Endothelial cell of umbilical vein (primary cell): Measurements from ENCODE around the gene ASTE1. TPM values are rescaled to one million over a fixed set of nuclear protein-coding genes. Genes with fewer than 3 reads are reported as not detected.

Experiments
- BruUV-seq: library from RNA; stranded (reverse); fragments of 400-500 nt; replicated peaks from 2 replicates; lab custom pipeline; 2021; lab: Mats Ljungman, UMichigan
- CTCF ChIA-PET: fragments of 300-600, 350-600 bp; sonication (Branson Sonifier 250); formaldehyde crosslinking; loops from one replicate; lab custom pipeline; 2021; ENCODE audit warnings: antibody characterized with exemption, inconsistent platforms; lab: Charles Lee
- POLR2A ChIA-PET: fragments of 300-600, 350-600 bp; sonication (Branson Sonifier 250); formaldehyde crosslinking; loops from one replicate; lab custom pipeline; 2021; ENCODE audit warnings: antibody characterized with exemption, inconsistent platforms; lab: Charles Lee
- DNase-seq: peaks from one replicate; pipeline ENCODE4 v3.0.0-alpha.2; 2011; ENCODE audit warnings: low read depth, low spot score
- FAIRE-seq: peaks from 2 replicates; lab custom pipeline; 2011; peaks lifted over from hg19 to GRCh38; lab: Jason Lieb, UNC
- H2AFZ ChIP-seq: 2 replicates; pipeline ENCODE4 v1.6.0; 2012; ENCODE audit warnings: low read depth, low read length, control low read depth, inconsistent platforms
- H3K27ac ChIP-seq: 2 replicates; pipeline ENCODE4 v1.5.1; 2011; ENCODE audit warnings: low read depth, mild to moderate bottlenecking, control low read depth, low read length, moderate library complexity; ENCODE audit not compliant: insufficient read depth
- H3K27me3 ChIP-seq, 2 experiments: 2 replicates each; pipeline versions ENCODE4 v1.6.0 to v1.6.1; 2011; ENCODE audit warnings: low read length in 2 of 2, mixed read lengths in 1 of 2; ENCODE audit not compliant: control insufficient read depth in 2 of 2, insufficient read depth in 2 of 2
- H3K36me3 ChIP-seq, 2 experiments: 2 replicates in 1 of 2; 3 replicates in 1 of 2; pipeline ENCODE4 v1.5.1; 2011; ENCODE audit warnings: low read length in 2 of 2, mild to moderate bottlenecking in 1 of 2, moderate library complexity in 1 of 2; ENCODE audit not compliant: control insufficient read depth in 2 of 2, insufficient read depth in 2 of 2; ENCODE audit errors: extremely low read depth in 1 of 2
- H3K4me1 ChIP-seq: 3 replicates; pipeline ENCODE4 v1.5.1; 2011; ENCODE audit warnings: mild to moderate bottlenecking, low read length; ENCODE audit not compliant: control insufficient read depth, insufficient read depth; ENCODE audit errors: extremely low read depth
- H3K4me2 ChIP-seq: 2 replicates; pipeline ENCODE4 v1.6.1; 2011; ENCODE audit warnings: low read length, control low read depth, mixed read lengths; ENCODE audit not compliant: insufficient read depth
- H3K4me3 ChIP-seq, 3 experiments: fragments of 200-600 bp in 1 of 3; sonication (generic), shearing (Covaris generic) in 1 of 3; replicated peaks in 1 of 3; 2 replicates each; pipeline ENCODE4 v1.5.1; 2011 to 2016; ENCODE audit warnings: control low read depth in 3 of 3, low read length in 3 of 3, mild to moderate bottlenecking in 2 of 3, inconsistent platforms in 1 of 3, low read depth in 1 of 3, moderate library complexity in 1 of 3; ENCODE audit not compliant: insufficient read depth in 1 of 3
- H3K79me2 ChIP-seq: 2 replicates; pipeline ENCODE4 v1.6.0; 2012; ENCODE audit warnings: low read length, inconsistent platforms; ENCODE audit not compliant: control insufficient read depth, insufficient read depth
- H3K9ac ChIP-seq: replicated peaks from 2 replicates; pipeline ENCODE3; 2011; ENCODE audit warnings: low read length, control low read depth; ENCODE audit not compliant: insufficient read depth; ENCODE audit errors: extremely low read depth
- H3K9me1 ChIP-seq: replicated peaks from 3 replicates; pipeline ENCODE4 v1.6.0; 2011; ENCODE audit warnings: mild to moderate bottlenecking, low read length; ENCODE audit not compliant: control insufficient read depth, insufficient read depth; ENCODE audit errors: extremely low read depth
- H3K9me3 ChIP-seq: replicated peaks from 2 replicates; pipeline ENCODE4 v1.5.1; 2012; ENCODE audit warnings: low read length, inconsistent platforms; ENCODE audit not compliant: control insufficient read depth, insufficient read depth
- H4K20me1 ChIP-seq: replicated peaks from 2 replicates; pipeline ENCODE3; 2011; ENCODE audit warnings: mild to moderate bottlenecking, low read length; ENCODE audit not compliant: control insufficient read depth, insufficient read depth; ENCODE audit errors: extremely low read depth
- EZH2 ChIP-seq: IDR thresholded peaks from 2 replicates; pipeline ENCODE4 v1.6.1; 2012; ENCODE audit warnings: borderline replicate concordance, low read depth, mild to moderate bottlenecking, moderate library complexity, low read length, inconsistent platforms; ENCODE audit not compliant: severe bottlenecking
- FOS ChIP-seq: IDR thresholded peaks from 2 replicates; pipeline ENCODE4 v1.6.1; 2011; ENCODE audit warnings: mild to moderate bottlenecking, low read length, moderate library complexity, borderline replicate concordance; ENCODE audit not compliant: insufficient read depth
- GATA2 ChIP-seq: IDR thresholded peaks from 2 replicates; pipeline ENCODE4 v1.7.0; 2011; ENCODE audit warnings: low read depth, mild to moderate bottlenecking, moderate library complexity, mixed read lengths, low read length; ENCODE audit not compliant: insufficient read length, insufficient read depth
- JUN ChIP-seq: IDR thresholded peaks from 2 replicates; pipeline ENCODE4 v1.6.1; 2011; ENCODE audit warnings: borderline replicate concordance, low read depth; ENCODE audit not compliant: insufficient read length, insufficient read depth
- MYC ChIP-seq: IDR thresholded peaks from one replicate; pipeline ENCODE4 v1.6.1; 2011; ENCODE audit warnings: mild to moderate bottlenecking, low read depth, low read length
- POLR2A ChIP-seq: IDR thresholded peaks from 2 replicates; pipeline ENCODE4 v1.6.1; 2012; ENCODE audit warnings: low read depth, mild to moderate bottlenecking, control low read depth, low read length
- POLR2AphosphoS5 ChIP-seq: IDR thresholded peaks from 2 replicates; pipeline ENCODE4 v1.6.1; 2012; ENCODE audit warnings: low read depth, mild to moderate bottlenecking, control low read depth, low read length, moderate library complexity; ENCODE audit not compliant: insufficient read depth
- dilution Hi-C: fragments of 300-500 bp; cut with MboI; formaldehyde crosslinking; loops from one replicate; pipeline ENCODE4 v1.15.0; 2019; ENCODE audit warnings: low sequenced_read_pairs; ENCODE audit not compliant: extremely low pct_ligation_motif_present
- intact Hi-C: fragments of 100-400 bp; cut with micrococcal nuclease; formaldehyde crosslinking; loops from one replicate; pipeline ENCODE4 v1.10.0; 2022
- polyA plus RNA-seq, 4 experiments: library from polyadenylated mRNA; depleted of rRNA in 3 of 4; stranded (reverse) in 3 of 4; unstranded in 1 of 4; fragments of >200 nt; gene quantifications; 2 replicates each; pipeline versions ENCODE4 v1.2.1 to v1.2.3, GENCODE V29; 2011 to 2012; ENCODE audit warnings: missing spikeins in 1 of 4
- total RNA-seq: library from RNA; stranded (reverse); gene quantifications from 2 replicates; pipeline ENCODE4 v1.2.3, GENCODE V29; 2021
- TF ChIP-seq, protein P1 (sequence below): IDR thresholded peaks from 2 replicates; pipeline ENCODE4 v1.6.1; 2011; ENCODE audit not compliant: insufficient read depth, insufficient read length
- TF ChIP-seq, protein P2 (sequence below), 2 donors: IDR thresholded peaks; 1 replicate in 1 of 2; 2 replicates in 1 of 2; pipeline ENCODE4 v1.5.1; 2011; ENCODE audit warnings: low read length in 2 of 2, mild to moderate bottlenecking in 2 of 2, moderate library complexity in 2 of 2, control low read depth in 1 of 2, inconsistent platforms in 1 of 2, low read depth in 1 of 2; ENCODE audit not compliant: insufficient read depth in 1 of 2; ENCODE audit errors: extremely low read depth in 1 of 2

ASTE1 gene
- total and polyA plus RNA-seq, 2 donors (not counting 3 experiments of a cell fraction or from before 2014, with no cell fraction given): 4.1 to 6.7 TPM

DNA sequence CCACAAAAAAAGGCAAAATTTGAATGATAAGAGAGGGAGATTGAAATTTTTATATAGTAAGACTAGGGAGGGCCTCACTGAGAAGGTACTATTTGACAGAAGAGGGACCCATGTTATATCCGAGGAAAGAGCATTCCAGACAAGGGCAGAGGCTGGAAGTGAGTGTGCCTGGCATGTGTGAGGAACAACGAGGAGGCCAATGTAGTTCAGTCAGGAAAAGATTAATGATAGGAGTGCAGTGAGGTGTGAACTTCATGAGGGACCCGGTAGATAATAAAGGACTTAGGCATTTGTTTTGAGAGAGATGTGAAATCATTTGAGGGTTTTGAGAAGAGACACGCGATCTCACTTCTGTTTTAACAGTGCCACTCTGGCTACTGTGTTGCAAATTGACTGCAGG lies 36.3 kb downstream of the ASTE1 start:
- FAIRE-seq: no peak
- Histone ChIP-seq H4K20me1 (no peaks in the 10 kb centered on the region), H2AFZ (no peak overlapping the region), H3K36me3 (peaks cover 4 to 8% of the 10 kb centered on the region in 2 experiments), H3K4me1 (no peaks in the 10 kb centered on the region), H3K9me1 (no peaks in the 10 kb centered on the region), H3K27me3 (no peaks in the 10 kb centered on the region), H3K27ac (no peak overlapping the region), H3K4me2 (no peak overlapping the region), H3K4me3 (no peak overlapping the region), H3K9me3 (no peaks in the 10 kb centered on the region), H3K9ac (no peak overlapping the region), H3K79me2 (no peaks in the 10 kb centered on the region)
- no TSS peak for BruUV-seq
- ChIA-PET POLR2A (no interaction called here), CTCF (no interaction called here)
- TF ChIP-seq POLR2AphosphoS5: no peak
- no peak for TF ChIP-seq GATA2
- TF ChIP-seq FOS: no peak
- TF ChIP-seq, protein P1, sequence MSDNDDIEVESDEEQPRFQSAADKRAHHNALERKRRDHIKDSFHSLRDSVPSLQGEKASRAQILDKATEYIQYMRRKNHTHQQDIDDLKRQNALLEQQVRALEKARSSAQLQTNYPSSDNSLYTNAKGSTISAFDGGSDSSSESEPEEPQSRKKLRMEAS: no peak
- TF ChIP-seq EZH2: no peak
- no peak for TF ChIP-seq MYC
- no peak for TF ChIP-seq JUN
- TF ChIP-seq, protein P2, sequence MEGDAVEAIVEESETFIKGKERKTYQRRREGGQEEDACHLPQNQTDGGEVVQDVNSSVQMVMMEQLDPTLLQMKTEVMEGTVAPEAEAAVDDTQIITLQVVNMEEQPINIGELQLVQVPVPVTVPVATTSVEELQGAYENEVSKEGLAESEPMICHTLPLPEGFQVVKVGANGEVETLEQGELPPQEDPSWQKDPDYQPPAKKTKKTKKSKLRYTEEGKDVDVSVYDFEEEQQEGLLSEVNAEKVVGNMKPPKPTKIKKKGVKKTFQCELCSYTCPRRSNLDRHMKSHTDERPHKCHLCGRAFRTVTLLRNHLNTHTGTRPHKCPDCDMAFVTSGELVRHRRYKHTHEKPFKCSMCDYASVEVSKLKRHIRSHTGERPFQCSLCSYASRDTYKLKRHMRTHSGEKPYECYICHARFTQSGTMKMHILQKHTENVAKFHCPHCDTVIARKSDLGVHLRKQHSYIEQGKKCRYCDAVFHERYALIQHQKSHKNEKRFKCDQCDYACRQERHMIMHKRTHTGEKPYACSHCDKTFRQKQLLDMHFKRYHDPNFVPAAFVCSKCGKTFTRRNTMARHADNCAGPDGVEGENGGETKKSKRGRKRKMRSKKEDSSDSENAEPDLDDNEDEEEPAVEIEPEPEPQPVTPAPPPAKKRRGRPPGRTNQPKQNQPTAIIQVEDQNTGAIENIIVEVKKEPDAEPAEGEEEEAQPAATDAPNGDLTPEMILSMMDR (IDR thresholded peaks at IDR 0.05; ENCODE audit: extremely low read depth in 1 of 2, insufficient read depth in 1 of 2, low read depth in 1 of 2, low read length in 2 of 2): no peak
- no peak for TF ChIP-seq POLR2A
- dilution Hi-C loops: no loop called here
- no peak for DNase-seq
- intact Hi-C loops: no loop called here
